ENCODE data around the gene CDON. TPM values are rescaled to one million over a fixed set of nuclear protein-coding genes. Genes with fewer than 3 reads are reported as not detected.

The CDON gene
- total and polyA plus RNA-seq, 9 of the 15 experiments (the other 6 are each of a cell fraction or from before 2014, with no cell fraction given) = 0.08 to 0.64 (median 0.40) TPM

- no peak for TF ChIP-seq POLR2H (tag; IDR thresholded peaks at IDR 0.05; ENCODE audit: low read depth)
- TF ChIP-seq RHOXF2B (CRISPR knock-in tag; conservative IDR thresholded peaks at IDR 0.05) = no peak
- TF ChIP-seq NCOR1 (IDR thresholded peaks at IDR 0.05) = no peak
Measured at GRCh38 chr11:125978778-125979407, 83.8 kb downstream of the CDON start (continued).

- POLR2A ChIA-PET = no interaction called here
- no peak overlapping the region for H3K27ac ChIP-seq (ENCODE audit: extremely low read depth, low read depth, low read length)
- no peak for FAIRE-seq
- H3K9me1 ChIP-seq (ENCODE audit: control insufficient read depth, insufficient read depth, low read length) = no peaks in the 10 kb centered on the region
- CTCF ChIA-PET (ENCODE audit: low intra/inter-chr PET ratio) = no interaction called here
- H3K36me3 ChIP-seq (ENCODE audit: control insufficient read depth, insufficient read depth, low read length) = no peaks in the 10 kb centered on the region
- intact Hi-C loops (cut with micrococcal nuclease) = no loop called here
- H3K79me2 ChIP-seq (ENCODE audit: control insufficient read depth, insufficient read depth, low read length) = no peaks in the 10 kb centered on the region
- H3K4me1 ChIP-seq (replicated peaks in 1 of 2; ENCODE audit: control insufficient read depth in 2 of 2, insufficient read depth in 2 of 2, low read length in 2 of 2) = no peaks in the 10 kb centered on the region
- no peaks in the 10 kb centered on the region for H4K20me1 ChIP-seq (replicated peaks; ENCODE audit: control insufficient read depth, insufficient read depth, low read length)
- no peak overlapping the region for H3K9ac ChIP-seq (ENCODE audit: insufficient read depth in 1 of 2, low read depth in 2 of 2, low read length in 2 of 2)
- H3K4me3 ChIP-seq = no peak overlapping the region
- ATAC-seq = no peak
- 1% methylated on average over 6 of the region's 6 CpGs for WGBS (ENCODE audit: insufficient coverage, low coverage, missing lambda C conversion rate)
- no peak for DNase-seq (ENCODE audit: extremely low read depth in 1 of 4, low spot score in 3 of 4)
- no peaks in the 10 kb centered on the region for H3K9me3 ChIP-seq (replicated peaks; ENCODE audit: control insufficient read depth, insufficient read depth, low read depth, low read length)
- H3K27me3 ChIP-seq (ENCODE audit: control insufficient read depth in 2 of 2, insufficient read depth in 2 of 2, low read length in 2 of 2) = peaks cover 13 to 15% of the 10 kb centered on the region in 2 experiments; a peak in 4 of 5 replicates
- in situ Hi-C loops (cut with MboI) = no loop called here
- no peak overlapping the region for H2AFZ ChIP-seq (ENCODE audit: low read depth, low read length)
- no peak overlapping the region for H3K4me2 ChIP-seq (ENCODE audit: insufficient read depth, low read length)
- no TSS peak for BruUV-seq (replicated peaks)
- TF ChIP-seq KLF10 (CRISPR knock-in tag; IDR thresholded peaks at IDR 0.05) = no peak
- no peak for TF ChIP-seq ZNF766 (CRISPR knock-in tag; conservative IDR thresholded peaks at IDR 0.05)
- no peak for TF ChIP-seq AFF1 (IDR thresholded peaks at IDR 0.05; ENCODE audit: low read depth in 1 of 2, partially characterized antibody in 2 of 2)
- no peak for TF ChIP-seq HDAC1 (IDR thresholded peaks at IDR 0.05)
- no peak for TF ChIP-seq TBL1XR1 (IDR thresholded peaks at IDR 0.05; ENCODE audit: low read length in 2 of 2)
- no peak for TF ChIP-seq ZNF589 (CRISPR knock-in tag; IDR thresholded peaks at IDR 0.05; ENCODE audit: low read depth)
- no peak for TF ChIP-seq MCM3 (IDR thresholded peaks at IDR 0.05)
- TF ChIP-seq SRF (CRISPR knock-in tag; IDR thresholded peaks at IDR 0.05) = no peak
- no peak for TF ChIP-seq ZNF253 (CRISPR knock-in tag; conservative IDR thresholded peaks at IDR 0.05)
- TF ChIP-seq ZNF12 (CRISPR knock-in tag; IDR thresholded peaks at IDR 0.05) = no peak
- TF ChIP-seq SMARCC2 (IDR thresholded peaks at IDR 0.05; ENCODE audit: low read depth) = no peak
- no peak for TF ChIP-seq ZNF699 (CRISPR knock-in tag; IDR thresholded peaks at IDR 0.05; ENCODE audit: insufficient replicate concordance)
Measured at GRCh38 chr11:125978181-125978716, 84.4 kb downstream of the CDON start.
